Activated CD4-positive, alpha-beta memory T cell treated with anti-CD3 and anti-CD28 coated beads for 36 hours (primary cell): ENCODE data around the gene INSL6. TPM values are rescaled to one million over a fixed set of nuclear protein-coding genes. Genes with fewer than 3 reads are reported as not detected.
"Not testable (repeated sequence)": the region's sequence is repeated elsewhere in the genome, so short reads cannot be mapped to it uniquely, and the experiment has no call there.

Experiments used
- CTCF ChIA-PET: fragments of 350-600 bp; sonication (Branson Sonifier 250); formaldehyde crosslinking; loops from one replicate; lab custom pipeline; 2021; ENCODE audit warnings: antibody characterized with exemption, inconsistent platforms; lab: Charles Lee
- POLR2A ChIA-PET: fragments of 350-600 bp; sonication (Branson Sonifier 250); formaldehyde crosslinking; loops from one replicate; lab custom pipeline; 2021; ENCODE audit warnings: antibody characterized with exemption; lab: Charles Lee
- DNase-seq: peaks from one replicate; pipeline ENCODE4 v3.0.0-alpha.2; 2020
- H3K27ac Mint-ChIP-seq: one replicate; pipeline ENCODE4 v1.8.0; 2021; ENCODE audit warnings: mixed read lengths
- H3K27me3 Mint-ChIP-seq: one replicate; pipeline ENCODE4 v1.8.0; 2021; ENCODE audit warnings: mixed read lengths
- H3K36me3 Mint-ChIP-seq: one replicate; pipeline ENCODE4 v1.8.0; 2021; ENCODE audit warnings: mixed read lengths
- H3K4me1 Mint-ChIP-seq: one replicate; pipeline ENCODE4 v1.8.0; 2021; ENCODE audit warnings: low read depth, mixed read lengths
- H3K4me3 Mint-ChIP-seq: one replicate; pipeline ENCODE4 v1.8.0; 2021; ENCODE audit warnings: mild to moderate bottlenecking, mixed read lengths
- H3K9me3 Mint-ChIP-seq: one replicate; pipeline ENCODE4 v1.8.0; 2021; ENCODE audit warnings: mixed read lengths
- intact Hi-C: fragments of 100-400 bp; cut with micrococcal nuclease; formaldehyde crosslinking; loops from one replicate; pipeline ENCODE4 v1.15.1; 2023
- total RNA-seq, 2 experiments: library from RNA; stranded (reverse); gene quantifications; one replicate each; pipeline ENCODE4 v1.2.3, GENCODE V29; 2021

The INSL6 gene
- total RNA-seq, result not detected

- peaks cover 3% of the 10 kb centered on the region for H3K9me3 Mint-ChIP-seq
- no peaks in the 10 kb centered on the region for H3K27me3 Mint-ChIP-seq
- no peaks in the 10 kb centered on the region for H3K36me3 Mint-ChIP-seq
- H3K4me3 Mint-ChIP-seq, result no peak within 1 kb of the TSS
- ChIA-PET POLR2A (no interaction called here), CTCF (interaction anchor here (0.6 to 4.0 kb wide), 19 partner anchors 8 to 439 kb away, joined by 3 to 70 read pairs (median 10); partner anchors contain the start of genes CD274 and PLGRKT)
- DNase-seq, result no peak
- H3K27ac Mint-ChIP-seq, result no peak within 1 kb of the TSS
- intact Hi-C loops, result loop anchor here (5.0 kb wide), 3 partner anchors 77 to 198 kb away; partner anchors contain the start of genes JAK2 and RLN1
- peaks cover 15% of the 10 kb centered on the region for H3K4me1 Mint-ChIP-seq
These were observed at the start of gene INSL6 for GRCh38 chr9:5185220-5185840. TSS of gene INSL6 (minus strand) at chr9:5185639. CDS start at chr9:5185602, 37 bp downstream.

- intact Hi-C loops, result no loop called here
- no peak within 1 kb of the TSS for H3K4me3 Mint-ChIP-seq
- no peaks in the 10 kb centered on the region for H3K36me3 Mint-ChIP-seq
- POLR2A ChIA-PET, result no interaction called here
- DNase-seq, result no peak
- H3K9me3 Mint-ChIP-seq, result no peaks in the 10 kb centered on the region
- CTCF ChIA-PET, result no interaction called here
- H3K4me1 Mint-ChIP-seq, result no peaks in the 10 kb centered on the region
- H3K27me3 Mint-ChIP-seq, result peaks cover 2% of the 10 kb centered on the region
- H3K27ac Mint-ChIP-seq, result no peak within 1 kb of the TSS
These were observed 45.8 kb upstream of the INSL6 start, which contains the start of gene INSL4 for GRCh38 chr9:5231212-5231611. TSS of gene INSL4 (plus strand) at chr9:5231419. CDS start at chr9:5231524, 105 bp downstream.

- CTCF ChIA-PET, result no interaction called here
These were observed 45.1 kb upstream of the INSL6 start for GRCh38 chr9:5230554-5230953.

GRCh38 chr9:5205071-5205470, 19.6 kb upstream of the INSL6 start:
- H3K36me3 Mint-ChIP-seq, result no peaks in the 10 kb centered on the region
- no peak overlapping the region for H3K4me3 Mint-ChIP-seq
- DNase-seq, result no peak
- CTCF ChIA-PET, result no interaction called here
- no peak overlapping the region for H3K27ac Mint-ChIP-seq
- peaks cover 3% of the 10 kb centered on the region for H3K4me1 Mint-ChIP-seq
- H3K9me3 Mint-ChIP-seq, result peaks cover 5% of the 10 kb centered on the region
- no peaks in the 10 kb centered on the region for H3K27me3 Mint-ChIP-seq
- POLR2A ChIA-PET, result no interaction called here
- intact Hi-C loops, result no loop called here

More at GRCh38 chr9:5230554-5230953, 45.1 kb upstream of the INSL6 start:
- Mint-ChIP-seq H3K4me1 (no peaks in the 10 kb centered on the region), H3K27ac (no peak overlapping the region), H3K9me3 (no peaks in the 10 kb centered on the region), H3K4me3 (no peak overlapping the region), H3K27me3 (peaks cover 2% of the 10 kb centered on the region), H3K36me3 (no peaks in the 10 kb centered on the region)
- POLR2A ChIA-PET, result no interaction called here
- DNase-seq, result no peak
- intact Hi-C loops, result no loop called here

- Mint-ChIP-seq H3K27ac (no peak overlapping the region), H3K4me3 (no peak overlapping the region), H3K9me3 (no peaks in the 10 kb centered on the region), H3K36me3 (no peaks in the 10 kb centered on the region), H3K27me3 (no peaks in the 10 kb centered on the region), H3K4me1 (no peaks in the 10 kb centered on the region)
- no peak for DNase-seq
- POLR2A ChIA-PET, result no interaction called here
- intact Hi-C loops, result no loop called here
- CTCF ChIA-PET, result interaction anchor here (1.1 to 3.0 kb wide), 2 partner anchors 8 to 10 kb away, joined by 3 to 13 read pairs; partner anchors contain the start of gene INSL6
These were observed 10.0 kb upstream of the INSL6 start for GRCh38 chr9:5195463-5195862.

- DNase-seq, result no peak
- Mint-ChIP-seq H3K27ac (no peak overlapping the region), H3K27me3 (no peaks in the 10 kb centered on the region), H3K36me3 (no peaks in the 10 kb centered on the region), H3K4me1 (no peaks in the 10 kb centered on the region), H3K4me3 (no peak overlapping the region), H3K9me3 (no peaks in the 10 kb centered on the region)
- POLR2A ChIA-PET, result no interaction called here
- CTCF ChIA-PET, result no interaction called here
- intact Hi-C loops, result no loop called here
These were observed 7.9 kb upstream of the INSL6 start for GRCh38 chr9:5193345-5193744.

GRCh38 chr9:5191985-5192384, 6.5 kb upstream of the INSL6 start:
- POLR2A ChIA-PET, result no interaction called here
- CTCF ChIA-PET, result no interaction called here
- peaks cover 2% of the 10 kb centered on the region for H3K4me1 Mint-ChIP-seq

GRCh38 chr9:5188060-5188984, 2.9 kb upstream of the INSL6 start:
- ChIA-PET POLR2A (interaction anchor here (1.0 kb wide), 1 partner anchor 412 kb away, joined by 3 read pairs; no protein-coding TSS in a partner anchor), CTCF (interaction anchor here (0.6 to 4.0 kb wide), 9 partner anchors 8 to 412 kb away, joined by 3 to 70 read pairs (median 5); no protein-coding TSS in a partner anchor)
- intact Hi-C loops, result loop anchor here (5.0 kb wide), 3 partner anchors 74 to 201 kb away; partner anchors contain the start of genes JAK2 and RLN1
- Mint-ChIP-seq H3K4me3 (no peak overlapping the region), H3K27me3 (no peaks in the 10 kb centered on the region), H3K9me3 (no peaks in the 10 kb centered on the region), H3K36me3 (no peaks in the 10 kb centered on the region), H3K4me1 (peaks cover 15% of the 10 kb centered on the region), H3K27ac (no peak overlapping the region)
- no peak for DNase-seq

More at GRCh38 chr9:5191985-5192384, 6.5 kb upstream of the INSL6 start:
- no peak for DNase-seq
- Mint-ChIP-seq H3K36me3 (no peaks in the 10 kb centered on the region), H3K27ac (no peak overlapping the region), H3K9me3 (no peaks in the 10 kb centered on the region), H3K4me3 (no peak overlapping the region), H3K27me3 (no peaks in the 10 kb centered on the region)
- intact Hi-C loops, result no loop called here

- intact Hi-C loops, result loop anchor here (1.0 to 5.0 kb wide), 8 partner anchors 76 to 424 kb away; partner anchors contain the start of genes JAK2 and RLN1
- H3K4me3 Mint-ChIP-seq, result no peak overlapping the region
- H3K27me3 Mint-ChIP-seq, result no peaks in the 10 kb centered on the region
- H3K27ac Mint-ChIP-seq, result no peak overlapping the region
- ChIA-PET POLR2A (interaction anchor here (0.5 to 1.0 kb wide), 3 partner anchors 264 to 414 kb away, joined by 3 read pairs; partner anchors contain the start of gene CD274), CTCF (interaction anchor here (0.6 to 4.0 kb wide), 38 partner anchors 9 to 440 kb away, joined by 3 to 70 read pairs (median 5); partner anchors contain the start of genes CD274 and PLGRKT)
- no peaks in the 10 kb centered on the region for H3K9me3 Mint-ChIP-seq
- DNase-seq, result peak; percentile 74
- H3K36me3 Mint-ChIP-seq, result no peaks in the 10 kb centered on the region
- H3K4me1 Mint-ChIP-seq, result peaks cover 15% of the 10 kb centered on the region
These were observed 1.2 kb upstream of the INSL6 start for GRCh38 chr9:5186416-5187169.

- peaks cover 15% of the 10 kb centered on the region for H3K4me1 Mint-ChIP-seq
- POLR2A ChIA-PET, result no interaction called here
- H3K27ac Mint-ChIP-seq, result no peak overlapping the region
- no peaks in the 10 kb centered on the region for H3K27me3 Mint-ChIP-seq
- intact Hi-C loops, result loop anchor here (5.0 kb wide), 4 partner anchors 78 to 352 kb away; partner anchors contain the start of genes JAK2 and RLN1
- peaks cover 6% of the 10 kb centered on the region for H3K9me3 Mint-ChIP-seq
- CTCF ChIA-PET, result interaction anchor here (0.6 to 4.0 kb wide), 8 partner anchors 11 to 415 kb away, joined by 3 to 70 read pairs (median 24); no protein-coding TSS in a partner anchor
- no peaks in the 10 kb centered on the region for H3K36me3 Mint-ChIP-seq
- DNase-seq, result no peak
- H3K4me3 Mint-ChIP-seq, result no peak overlapping the region
These were observed 663 bp downstream of the INSL6 start for GRCh38 chr9:5184776-5185175.

- peaks cover 13% of the 10 kb centered on the region for H3K4me1 Mint-ChIP-seq
- CTCF ChIA-PET, DNase-seq, H3K9me3 Mint-ChIP-seq, H3K27ac Mint-ChIP-seq, H3K4me3 Mint-ChIP-seq, POLR2A ChIA-PET, H3K27me3 Mint-ChIP-seq, H3K36me3 Mint-ChIP-seq: not testable (repeated sequence)
- intact Hi-C loops, result loop anchor here (5.0 kb wide), 1 partner anchor 348 kb away; no protein-coding TSS in a partner anchor
These were observed 4.8 kb downstream of the INSL6 start for GRCh38 chr9:5180631-5181030.
